Tibial artery (tissue), 4 donors: Measurements from ENCODE around the gene SHC2.

Experiments used
- DNase-seq, 2 donors: peaks; one replicate each; pipeline ENCODE4 v3.0.0-alpha.2; 2019
- H3K27ac ChIP-seq, 2 donors: fragments of 200-600 bp; sonication (generic) in 1 of 2; 1 replicate in 1 of 2; 2 replicates in 1 of 2; pipeline ENCODE4 v1.5.1; 2018 to 2019; ENCODE audit warnings: mild to moderate bottlenecking in 1 of 2
- H3K27me3 ChIP-seq, 2 donors: fragments of 200-600 bp; sonication (generic) in 1 of 2; one replicate each; pipeline versions ENCODE4 v1.5.1 to v1.6.0; 2016 to 2019
- H3K36me3 ChIP-seq, 3 donors: fragments of 200-600 bp; sonication (generic) in 2 of 3; one replicate each; pipeline ENCODE4 v1.5.1; 2016 to 2019; ENCODE audit warnings: mild to moderate bottlenecking in 2 of 3
- H3K4me1 ChIP-seq, 4 donors: fragments of 200-600 bp; sonication (generic) in 2 of 4; 1 replicate in 3 of 4; 2 replicates in 1 of 4; pipeline ENCODE4 v1.5.1; 2016 to 2019
- H3K4me3 ChIP-seq, 2 donors: fragments of 200-600 bp; sonication (generic) in 1 of 2; 1 replicate in 1 of 2; 2 replicates in 1 of 2; pipeline ENCODE4 v1.5.1; 2018 to 2019; ENCODE audit warnings: mild to moderate bottlenecking in 2 of 2
- H3K9me3 ChIP-seq, 3 donors: fragments of 200-600 bp; sonication (generic) in 1 of 3; one replicate each; pipeline ENCODE4 v1.5.1; 2016 to 2019
- intact Hi-C: fragments of 100-400 bp; cut with DNase I; formaldehyde crosslinking; loops from one replicate; pipeline ENCODE4 v1.15.0; 2023; ENCODE audit warnings: low total_unique reads
- TF ChIP-seq, protein P1 (sequence below), 2 experiments: fragments of 200-600 bp in 1 of 2; fragments of 450-650 bp in 1 of 2; IDR thresholded peaks; one replicate each; pipeline ENCODE4 v1.5.1; 2017 to 2019; ENCODE audit warnings: antibody characterized with exemption in 2 of 2, mild to moderate bottlenecking in 1 of 2, moderate library complexity in 1 of 2

SHC2 gene

GRCh38 chr19:497491-497868 is 36.6 kb upstream of the SHC2 start:
- Histone ChIP-seq H3K4me3 (no peak overlapping the region), H3K27me3 (peaks cover 13 to 52% of the 10 kb centered on the region in 2 donors), H3K27ac (no peak overlapping the region), H3K36me3 (no peaks in the 10 kb centered on the region), H3K9me3 (no peaks in the 10 kb centered on the region), H3K4me1 (peaks cover 0 to 20% (median 15%) of the 10 kb centered on the region in 4 donors)
- TF ChIP-seq, protein P1, sequence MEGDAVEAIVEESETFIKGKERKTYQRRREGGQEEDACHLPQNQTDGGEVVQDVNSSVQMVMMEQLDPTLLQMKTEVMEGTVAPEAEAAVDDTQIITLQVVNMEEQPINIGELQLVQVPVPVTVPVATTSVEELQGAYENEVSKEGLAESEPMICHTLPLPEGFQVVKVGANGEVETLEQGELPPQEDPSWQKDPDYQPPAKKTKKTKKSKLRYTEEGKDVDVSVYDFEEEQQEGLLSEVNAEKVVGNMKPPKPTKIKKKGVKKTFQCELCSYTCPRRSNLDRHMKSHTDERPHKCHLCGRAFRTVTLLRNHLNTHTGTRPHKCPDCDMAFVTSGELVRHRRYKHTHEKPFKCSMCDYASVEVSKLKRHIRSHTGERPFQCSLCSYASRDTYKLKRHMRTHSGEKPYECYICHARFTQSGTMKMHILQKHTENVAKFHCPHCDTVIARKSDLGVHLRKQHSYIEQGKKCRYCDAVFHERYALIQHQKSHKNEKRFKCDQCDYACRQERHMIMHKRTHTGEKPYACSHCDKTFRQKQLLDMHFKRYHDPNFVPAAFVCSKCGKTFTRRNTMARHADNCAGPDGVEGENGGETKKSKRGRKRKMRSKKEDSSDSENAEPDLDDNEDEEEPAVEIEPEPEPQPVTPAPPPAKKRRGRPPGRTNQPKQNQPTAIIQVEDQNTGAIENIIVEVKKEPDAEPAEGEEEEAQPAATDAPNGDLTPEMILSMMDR (IDR thresholded peaks at IDR 0.05): no peak
- intact Hi-C loops: no loop called here
- DNase-seq: no peak

DNA sequence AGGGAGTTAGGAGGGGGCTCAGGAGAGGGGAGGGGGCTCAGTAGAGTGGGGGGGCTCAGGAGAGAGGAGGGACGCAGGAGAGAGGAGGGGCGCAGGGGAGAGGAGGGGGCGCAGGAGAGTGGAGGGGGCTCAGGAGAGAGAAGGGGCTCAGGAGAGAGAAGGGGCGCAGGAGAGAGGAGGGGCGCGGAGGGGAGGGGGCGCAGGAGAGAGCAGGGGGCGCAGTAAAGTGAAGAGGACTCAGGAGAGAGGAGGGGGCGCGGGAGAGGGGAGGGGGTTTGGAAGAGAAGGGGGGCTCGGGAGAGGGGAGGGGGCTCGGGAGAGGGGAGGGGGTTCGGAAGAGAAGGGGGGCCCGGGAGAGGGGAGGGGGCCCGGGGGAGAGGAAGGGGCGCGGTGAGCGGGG is 36.2 kb upstream of the SHC2 start:
- Histone ChIP-seq H3K4me3 (no peak overlapping the region), H3K9me3 (no peaks in the 10 kb centered on the region), H3K4me1 (peaks cover 0 to 20% (median 15%) of the 10 kb centered on the region in 4 donors), H3K27me3 (peaks cover 13 to 52% of the 10 kb centered on the region in 2 donors), H3K36me3 (no peaks in the 10 kb centered on the region), H3K27ac (no peak overlapping the region)
- TF ChIP-seq, protein P1 (IDR thresholded peaks at IDR 0.05): no peak
- intact Hi-C loops: no loop called here
- no peak for DNase-seq

- Histone ChIP-seq H3K4me1 (peaks cover 0 to 20% (median 15%) of the 10 kb centered on the region in 4 donors), H3K4me3 (no peak within 1 kb of the TSS), H3K27ac (no peak within 1 kb of the TSS), H3K27me3 (peaks cover 13 to 52% of the 10 kb centered on the region in 2 donors), H3K9me3 (no peaks in the 10 kb centered on the region), H3K36me3 (no peaks in the 10 kb centered on the region)
- TF ChIP-seq, protein P1 (IDR thresholded peaks at IDR 0.05): no peak
- intact Hi-C loops: no loop called here
- no peak for DNase-seq
These were observed 35.4 kb upstream of the SHC2 start, which contains the start of gene MADCAM1 for GRCh38 chr19:496112-496665. MADCAM1 (plus strand) TSS chr19:496486; CDS start chr19:496500, 14 bp downstream.

DNA sequence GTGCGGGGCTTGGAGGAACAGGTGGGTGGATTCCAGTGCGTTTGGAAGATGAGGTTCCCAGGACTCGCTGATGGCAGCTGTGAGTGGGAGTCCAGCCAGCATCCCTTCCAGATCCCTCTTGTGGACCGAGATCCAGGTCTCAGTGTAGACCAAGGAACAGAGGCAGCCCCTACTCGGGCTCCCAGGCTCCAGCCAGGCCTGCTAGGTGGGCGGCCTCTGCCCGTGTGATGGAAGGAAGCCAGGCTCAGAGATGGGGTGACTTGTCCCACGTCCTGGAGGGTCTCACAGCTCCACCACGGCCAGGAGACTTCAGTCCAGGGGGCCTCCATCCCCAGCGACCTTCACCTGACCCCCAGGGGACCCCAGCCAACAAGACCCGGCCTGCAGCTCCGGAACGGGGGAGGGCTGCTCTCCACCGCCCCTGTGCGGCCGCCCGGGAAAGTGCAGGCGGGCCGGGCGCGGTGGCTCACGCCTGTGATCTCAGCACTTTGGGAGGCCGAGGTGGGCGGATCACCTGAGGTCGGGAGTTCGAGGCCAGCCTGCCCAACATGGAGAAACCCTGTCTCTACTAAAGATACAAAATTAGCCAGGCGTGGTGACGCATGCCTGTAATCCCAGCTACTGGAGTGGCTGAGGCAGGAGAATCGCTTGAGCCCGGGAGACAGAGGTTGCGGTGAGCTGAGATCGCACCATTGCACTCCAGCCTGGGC is 34.7 kb upstream of the SHC2 start:
- Histone ChIP-seq H3K4me1 (peaks cover 0 to 20% (median 15%) of the 10 kb centered on the region in 4 donors), H3K27me3 (peaks cover 13 to 52% of the 10 kb centered on the region in 2 donors), H3K27ac (no peak overlapping the region), H3K4me3 (no peak overlapping the region), H3K36me3 (no peaks in the 10 kb centered on the region), H3K9me3 (no peaks in the 10 kb centered on the region)
- DNase-seq: no peak
- TF ChIP-seq, protein P1 (IDR thresholded peaks at IDR 0.05): peak; percentile 46 to 67
- intact Hi-C loops: no loop called here

DNA sequence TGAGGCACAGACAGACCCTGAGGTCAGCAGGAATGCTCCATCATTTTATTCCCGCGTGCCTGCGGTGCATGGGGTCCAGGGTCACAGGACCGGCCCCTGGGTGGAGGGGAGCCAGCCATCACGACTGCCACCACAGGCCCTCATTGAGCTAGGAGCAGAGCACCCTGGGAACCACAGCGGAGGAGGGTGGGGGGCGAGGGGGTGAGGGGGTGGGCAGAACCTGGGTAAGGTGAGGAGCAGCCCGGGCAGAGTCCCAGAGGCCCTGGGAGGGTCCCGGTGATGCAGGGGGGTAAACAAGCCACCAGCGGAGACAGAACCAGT is 34.2 kb upstream of the SHC2 start:
- no peak for DNase-seq
- Histone ChIP-seq H3K27me3 (peaks cover 13 to 51% of the 10 kb centered on the region in 2 donors), H3K27ac (no peak overlapping the region), H3K4me3 (no peak overlapping the region), H3K4me1 (peaks cover 0 to 20% (median 15%) of the 10 kb centered on the region in 4 donors), H3K9me3 (no peaks in the 10 kb centered on the region), H3K36me3 (no peaks in the 10 kb centered on the region)
- intact Hi-C loops: no loop called here
- TF ChIP-seq, protein P1 (IDR thresholded peaks at IDR 0.05): no peak
